HG02623 (cell line): ENCODE results near the gene IGF2.

Experiments used
- ATAC-seq: cut with Tn5 transposase; IDR thresholded peaks from one replicate; pipeline ENCODE4 v1.9.1; 2021; ENCODE audit warnings: moderate library complexity; ENCODE audit not compliant: unreplicated experiment

Gene IGF2

GRCh38 chr11:2105511-2105910, 33.7 kb downstream of the IGF2 start:
- no peak for ATAC-seq

DNA sequence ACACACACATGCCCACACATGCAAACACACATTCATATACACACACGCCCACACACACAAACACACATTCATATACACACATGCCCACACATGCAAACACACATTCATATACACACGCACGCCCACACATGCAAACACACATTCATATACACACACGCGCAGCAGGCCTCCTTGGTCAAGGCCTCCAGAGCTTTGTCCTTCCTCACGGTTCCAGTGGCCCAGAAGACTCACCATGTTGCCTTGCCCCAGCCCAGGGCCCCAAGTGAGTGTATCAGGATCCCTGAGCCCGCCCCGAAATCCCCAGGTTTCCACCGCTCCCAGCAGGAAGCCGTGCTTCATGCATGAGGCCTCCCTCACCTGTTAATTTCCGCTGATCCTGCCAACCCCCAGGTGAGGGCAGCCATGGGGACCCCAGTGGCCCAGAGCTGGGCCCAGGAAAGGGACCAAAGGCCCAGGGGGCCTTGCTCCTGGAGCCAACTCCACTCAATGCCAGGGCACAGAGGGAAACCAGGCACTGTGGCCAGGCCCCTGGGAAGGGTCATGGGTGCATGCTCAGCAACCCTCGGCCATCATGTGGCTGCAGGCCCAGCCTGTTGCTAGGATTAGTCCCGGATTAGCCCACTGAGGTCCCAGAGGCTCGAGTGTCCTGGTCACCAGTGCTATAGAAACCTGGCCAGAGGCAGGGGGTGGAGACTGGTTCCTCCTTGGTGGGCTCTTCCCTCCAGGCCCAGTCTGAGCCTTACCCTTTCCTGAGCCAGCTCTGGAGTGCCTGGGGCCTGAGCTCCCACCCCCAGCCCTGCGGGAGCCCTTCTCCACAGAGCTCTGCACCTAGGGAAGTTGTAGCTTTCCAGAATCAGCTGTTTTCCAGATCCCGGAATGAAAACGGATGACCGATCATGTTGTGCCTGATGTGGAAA, 34.4 kb downstream of the IGF2 start:
- ATAC-seq, result no peak

DNA sequence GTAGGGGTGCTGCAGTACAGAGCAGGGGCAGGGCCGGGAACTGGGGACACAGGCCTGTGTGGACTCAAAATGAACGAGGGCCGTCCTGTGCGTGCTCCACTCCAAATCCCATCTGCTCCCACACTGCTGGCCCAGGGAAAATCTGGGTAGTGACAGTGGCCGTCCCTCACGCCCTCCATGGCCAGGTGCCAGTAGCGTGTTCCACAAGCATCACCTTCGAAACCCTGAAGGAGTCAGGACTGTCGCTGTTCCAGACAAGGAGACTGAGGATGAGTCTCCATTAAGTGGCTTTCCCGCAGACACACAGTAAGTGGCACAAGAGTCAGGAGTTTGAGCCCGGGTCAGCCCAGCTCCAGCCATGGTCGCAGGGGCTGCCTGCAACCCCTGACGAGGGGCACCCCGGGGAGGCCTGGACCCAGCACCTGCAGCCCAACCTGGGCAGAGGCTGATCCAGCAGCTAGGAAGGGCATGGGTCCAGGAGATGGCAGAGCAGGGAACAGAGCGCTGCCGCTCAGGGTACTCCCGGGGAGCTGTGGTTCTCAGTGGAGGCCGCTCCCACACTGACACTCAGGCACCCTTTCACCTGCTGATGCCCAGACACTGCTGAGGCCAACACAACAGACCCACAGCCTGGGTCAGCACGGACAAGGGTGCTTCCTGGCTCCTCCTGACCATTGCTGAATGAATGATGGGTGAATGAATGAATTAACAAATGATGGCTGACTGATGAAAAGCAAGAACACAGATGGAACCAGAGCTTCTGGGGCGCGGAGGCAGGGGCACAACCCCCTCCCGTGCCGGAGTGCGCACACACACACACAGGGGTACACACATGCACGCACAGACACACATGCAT, 35.3 kb downstream of the IGF2 start:
- no peak for ATAC-seq

DNA sequence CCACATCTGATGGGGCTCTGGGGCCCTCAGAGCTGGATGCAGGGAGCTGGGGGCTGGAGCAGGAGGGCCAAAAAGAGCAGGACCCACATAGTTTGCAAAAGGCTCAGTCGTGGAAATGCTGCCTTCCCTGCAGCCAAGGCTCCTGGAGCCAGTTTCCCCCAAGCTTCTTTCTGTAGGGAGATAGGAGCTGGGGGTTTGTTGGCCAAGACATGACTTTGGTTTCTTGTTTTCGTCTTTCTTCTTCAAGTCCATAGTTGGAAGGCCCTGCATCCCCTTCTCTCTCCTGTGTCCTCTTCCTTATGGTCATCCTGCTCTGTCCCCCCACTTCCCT, 36.3 kb downstream of the IGF2 start:
- no peak for ATAC-seq

- ATAC-seq, result no peak
Observed at GRCh38 chr11:2102132-2102882, 36.9 kb downstream of the IGF2 start.

- no peak for ATAC-seq
Observed at GRCh38 chr11:2101171-2101675, 38.0 kb downstream of the IGF2 start.

DNA sequence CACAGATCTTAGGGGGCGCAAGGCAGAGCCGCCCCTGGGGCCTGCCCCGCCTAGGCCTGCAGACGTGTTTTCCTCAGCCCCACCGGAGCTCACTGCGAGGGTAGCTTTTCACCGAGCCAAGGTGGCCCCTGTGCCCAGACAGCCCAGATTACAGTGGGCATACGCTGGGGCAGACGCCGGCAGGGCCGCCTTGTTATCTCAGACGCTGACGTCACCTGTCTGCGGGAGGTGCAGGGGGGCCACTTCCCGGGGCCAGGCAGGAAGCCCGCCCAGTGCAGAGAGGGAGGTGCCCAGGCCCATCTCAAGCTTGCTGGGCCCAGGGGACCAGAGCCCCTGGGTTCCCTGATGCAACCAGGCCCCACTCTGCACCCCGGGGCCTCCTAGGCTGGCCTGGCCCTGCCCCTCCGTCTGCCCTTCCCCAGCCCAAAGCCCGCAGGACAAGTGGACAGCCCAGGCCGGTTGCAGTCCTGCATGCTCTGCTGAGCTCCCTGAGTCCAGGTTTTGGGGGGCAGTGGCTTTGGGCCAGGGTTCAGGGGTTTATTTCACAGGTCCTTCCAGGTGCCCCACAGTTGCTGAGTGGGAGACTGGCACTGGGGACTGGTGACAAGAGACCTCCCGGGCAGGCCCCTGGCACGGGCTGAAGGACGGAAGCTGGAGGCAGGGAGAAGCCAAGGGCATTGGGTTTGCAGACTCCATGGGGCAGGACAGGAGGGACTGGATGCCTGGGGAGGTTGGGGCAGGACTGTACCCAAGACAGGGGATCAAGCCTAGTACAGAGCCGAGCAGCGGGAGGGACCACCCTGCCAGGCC, 38.6 kb downstream of the IGF2 start:
- no peak for ATAC-seq

DNA sequence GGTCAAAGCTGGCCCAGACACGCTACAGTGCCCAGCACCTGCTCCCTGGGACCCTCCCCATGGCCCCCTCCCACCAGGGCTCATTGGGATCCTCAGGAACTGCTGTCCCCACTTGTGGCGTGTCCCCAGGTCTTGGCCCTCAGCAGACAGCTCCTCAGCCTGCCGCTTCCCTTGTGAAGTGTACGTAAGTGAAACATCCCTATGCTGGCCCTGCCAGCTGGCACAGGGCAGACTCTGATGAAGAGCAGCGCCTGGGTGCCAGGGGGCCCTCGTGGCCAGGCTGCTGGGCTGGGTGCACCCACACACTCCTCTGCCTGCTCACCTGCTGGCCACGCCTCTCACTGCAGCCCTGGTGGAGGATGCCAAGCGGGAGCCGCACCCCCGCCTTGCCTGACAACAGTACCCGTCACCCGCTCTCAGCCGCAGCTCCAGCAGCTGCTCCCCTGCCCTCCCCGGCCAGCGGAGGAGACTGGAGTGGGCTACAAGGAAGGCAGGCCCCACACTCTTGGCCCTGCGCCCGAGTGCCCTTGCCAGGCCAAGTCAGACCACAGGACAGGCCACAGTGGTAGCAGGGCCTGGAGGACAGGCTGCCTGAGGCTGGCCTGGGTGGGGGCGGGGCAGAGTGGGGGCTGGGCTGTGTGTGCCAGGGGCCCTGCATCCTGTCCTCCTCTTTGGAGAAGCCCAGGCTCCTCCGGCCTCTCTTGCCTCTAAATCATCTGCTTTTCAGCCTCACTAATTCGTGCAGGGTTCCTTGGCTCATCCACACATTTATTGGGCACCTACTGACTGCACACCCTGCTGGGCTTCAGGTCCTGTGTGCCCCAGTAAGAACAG, 39.5 kb downstream of the IGF2 start:
- no peak for ATAC-seq

DNA sequence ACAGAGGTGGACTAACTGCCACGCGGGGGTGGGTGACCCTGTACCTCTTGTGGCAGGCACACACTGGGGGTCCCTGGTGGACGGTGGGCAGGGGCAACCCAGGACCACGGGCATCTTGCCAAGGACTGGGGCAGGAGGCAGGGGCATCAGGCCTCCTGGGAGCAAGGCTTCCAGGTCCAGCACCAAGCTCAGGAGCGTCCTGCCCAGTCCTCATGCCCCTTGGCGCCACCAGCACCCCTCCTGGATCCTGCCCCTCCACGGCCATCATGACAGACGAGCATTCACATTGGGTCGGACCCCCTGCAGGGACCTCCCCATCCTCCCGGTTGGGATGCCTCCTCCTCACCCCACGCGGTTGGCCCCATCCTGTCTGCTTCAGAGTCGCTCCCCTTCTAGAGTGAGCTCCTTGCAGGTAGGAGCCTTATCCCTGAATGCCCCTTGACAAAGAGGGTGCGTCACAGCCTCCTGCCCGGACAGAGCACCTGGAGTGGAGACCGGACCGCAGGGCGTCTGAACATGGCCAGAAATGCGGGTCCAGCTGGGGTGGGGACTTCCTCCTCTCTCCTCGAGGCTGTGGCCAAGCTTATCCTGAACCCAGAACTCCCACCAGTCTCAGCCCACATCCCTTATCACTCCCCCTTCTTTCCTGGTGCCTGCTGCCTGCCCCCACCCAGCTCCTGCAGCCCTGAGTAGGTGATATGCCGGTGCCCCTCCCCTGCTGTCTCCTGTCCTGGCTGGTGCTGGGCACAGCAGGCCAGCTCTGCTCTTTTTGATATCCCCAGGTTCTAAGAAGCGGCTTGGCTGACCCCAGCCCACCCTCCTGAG, 40.3 kb downstream of the IGF2 start:
- no peak for ATAC-seq

- no peak for ATAC-seq
Observed at GRCh38 chr11:2097998-2098690, 41.0 kb downstream of the IGF2 start.

DNA sequence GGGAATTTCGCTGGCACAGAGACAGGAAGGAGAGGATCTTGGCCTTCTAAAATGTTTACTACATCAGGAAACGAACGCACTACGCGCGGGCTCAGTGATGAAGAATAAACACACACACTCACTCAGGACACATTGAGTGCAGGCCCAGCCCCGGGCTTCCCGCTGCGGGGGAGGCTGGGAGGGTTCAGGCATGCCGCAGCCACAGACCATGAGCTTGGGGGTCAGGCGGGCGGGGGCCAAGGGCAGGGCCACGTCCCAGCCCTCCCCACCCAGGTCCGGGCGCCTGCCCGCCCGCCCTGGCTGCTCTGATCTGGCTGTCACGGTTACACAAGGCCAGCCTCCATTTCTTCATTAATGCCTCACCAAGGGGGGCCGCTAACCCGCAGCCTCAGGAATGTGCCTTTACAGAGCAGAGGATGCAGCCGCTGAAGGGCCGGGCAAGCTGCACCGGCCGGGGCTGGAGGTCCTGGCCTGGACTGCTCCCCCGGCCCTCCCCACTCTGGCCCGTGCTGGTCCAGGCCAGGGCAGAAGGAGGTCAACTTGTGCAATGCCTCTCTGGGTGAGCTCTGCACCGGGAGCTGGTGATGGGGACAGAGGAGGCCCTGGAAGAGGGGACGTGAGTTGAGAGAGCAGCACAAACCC, 41.7 kb downstream of the IGF2 start:
- ATAC-seq, result no peak

GRCh38 chr11:2096919-2097301, 42.3 kb downstream of the IGF2 start:
- no peak for ATAC-seq

GRCh38 chr11:2096011-2096918, 42.9 kb downstream of the IGF2 start:
- no peak for ATAC-seq

- ATAC-seq, result no peak
Observed at GRCh38 chr11:2095542-2095941, 43.6 kb downstream of the IGF2 start.

DNA sequence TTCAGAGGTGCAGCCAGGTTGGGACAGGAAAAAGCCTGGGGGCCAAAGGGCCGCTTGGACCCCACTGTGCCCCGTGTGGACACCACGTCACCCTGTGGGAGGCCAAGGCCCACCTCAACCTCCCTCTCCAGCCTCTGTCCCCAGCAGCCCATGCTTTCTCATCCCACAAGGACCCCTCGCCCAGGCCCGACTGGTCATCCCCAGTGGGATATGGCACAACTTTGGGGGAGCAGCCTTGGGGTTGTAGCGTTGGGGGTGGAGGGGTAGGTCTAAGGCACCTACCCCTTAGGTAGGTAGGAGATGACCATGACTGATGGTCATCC, 44.0 kb downstream of the IGF2 start:
- ATAC-seq, result no peak

DNA sequence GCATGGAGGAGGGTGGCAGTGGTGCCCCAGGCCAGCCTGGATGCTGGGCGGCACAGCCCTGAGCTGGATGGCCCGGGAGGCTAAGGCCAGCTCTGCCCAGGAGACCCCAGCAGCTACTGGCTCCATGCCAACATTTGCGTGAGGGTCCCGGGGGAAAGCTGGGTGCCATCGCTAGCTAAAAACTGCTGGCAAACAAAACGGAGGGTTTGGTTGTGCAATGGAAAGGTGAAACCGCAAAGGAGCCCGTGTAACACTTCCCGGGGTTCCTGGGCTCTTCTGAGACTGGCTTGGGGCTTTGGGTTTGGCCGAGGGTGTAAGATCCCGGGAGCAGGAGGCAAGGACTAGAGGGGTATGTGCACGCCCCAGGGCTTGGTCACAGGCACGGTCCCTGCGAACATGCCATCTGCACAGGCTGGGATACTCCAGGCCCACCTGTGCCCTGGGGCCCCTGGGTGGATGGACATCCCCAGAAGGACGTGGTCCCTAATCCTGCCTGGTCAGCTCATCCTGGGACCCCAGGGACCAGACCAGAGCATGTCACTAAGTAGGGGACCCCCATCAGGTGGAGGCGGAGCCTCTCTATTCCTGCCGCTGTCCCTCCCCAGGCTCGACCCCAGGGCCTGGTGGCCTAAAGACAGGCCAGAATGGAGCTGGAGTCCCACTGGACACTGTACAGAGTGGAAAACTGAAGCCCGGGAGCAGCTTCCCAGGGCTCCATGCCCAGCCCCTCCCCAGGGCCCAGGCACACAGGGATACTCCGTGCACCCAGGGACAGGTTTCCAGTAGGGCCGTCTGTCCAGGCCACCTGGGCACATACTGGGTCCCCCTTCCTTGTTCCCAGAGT, 44.6 kb downstream of the IGF2 start:
- no peak for ATAC-seq
